22Rv1 (cell line): ENCODE measurements around the gene SMOC2.

ENCODE experiments used
- H3K27ac ChIP-seq: fragments of 450-650 bp; 2 replicates; pipeline ENCODE4 v1.5.1; 2017
- ZFX ChIP-seq: fragments of 450-650 bp; IDR thresholded peaks from 2 replicates; pipeline ENCODE4 v1.6.1; 2017; ENCODE audit warnings: antibody characterized with exemption, borderline replicate concordance
- TF ChIP-seq, protein P1 (sequence below): fragments of 450-650 bp; IDR thresholded peaks from 2 replicates; pipeline ENCODE4 v1.5.1; 2017; ENCODE audit warnings: mild to moderate bottlenecking

Gene SMOC2

DNA sequence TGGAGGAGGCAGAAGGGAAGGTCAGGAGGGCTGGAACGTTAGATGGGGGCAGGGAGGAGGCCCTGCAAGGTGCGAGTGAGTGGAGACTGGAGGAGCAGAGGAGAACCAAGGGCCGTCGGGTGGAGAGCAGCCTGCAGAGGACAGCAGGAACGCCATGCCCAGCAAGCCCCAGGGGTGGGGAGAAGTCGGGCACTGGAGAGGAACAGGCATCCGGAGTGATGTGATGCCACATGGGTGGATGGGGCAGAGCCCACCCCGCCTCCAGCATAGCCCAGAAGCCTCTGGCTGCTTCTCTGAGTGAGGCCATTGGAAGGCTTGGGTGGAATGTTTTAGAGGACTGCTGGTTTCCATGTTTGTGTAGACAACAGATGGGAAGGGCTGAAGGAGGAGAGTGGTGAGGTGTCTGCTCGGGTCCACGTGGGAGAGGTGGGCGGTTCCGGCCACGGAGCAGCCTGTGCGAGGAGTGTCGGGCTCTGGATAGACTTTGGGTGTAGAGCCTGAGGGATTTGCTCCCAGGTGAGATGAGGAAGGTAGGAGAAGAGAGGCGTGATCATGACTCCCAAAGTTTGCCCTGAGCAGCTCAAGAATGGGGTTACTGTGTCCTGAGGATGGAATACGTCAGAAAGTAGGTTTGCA, 221.4 kb downstream of the SMOC2 start:
- TF ChIP-seq ZFX = no peak
- TF ChIP-seq, protein P1, sequence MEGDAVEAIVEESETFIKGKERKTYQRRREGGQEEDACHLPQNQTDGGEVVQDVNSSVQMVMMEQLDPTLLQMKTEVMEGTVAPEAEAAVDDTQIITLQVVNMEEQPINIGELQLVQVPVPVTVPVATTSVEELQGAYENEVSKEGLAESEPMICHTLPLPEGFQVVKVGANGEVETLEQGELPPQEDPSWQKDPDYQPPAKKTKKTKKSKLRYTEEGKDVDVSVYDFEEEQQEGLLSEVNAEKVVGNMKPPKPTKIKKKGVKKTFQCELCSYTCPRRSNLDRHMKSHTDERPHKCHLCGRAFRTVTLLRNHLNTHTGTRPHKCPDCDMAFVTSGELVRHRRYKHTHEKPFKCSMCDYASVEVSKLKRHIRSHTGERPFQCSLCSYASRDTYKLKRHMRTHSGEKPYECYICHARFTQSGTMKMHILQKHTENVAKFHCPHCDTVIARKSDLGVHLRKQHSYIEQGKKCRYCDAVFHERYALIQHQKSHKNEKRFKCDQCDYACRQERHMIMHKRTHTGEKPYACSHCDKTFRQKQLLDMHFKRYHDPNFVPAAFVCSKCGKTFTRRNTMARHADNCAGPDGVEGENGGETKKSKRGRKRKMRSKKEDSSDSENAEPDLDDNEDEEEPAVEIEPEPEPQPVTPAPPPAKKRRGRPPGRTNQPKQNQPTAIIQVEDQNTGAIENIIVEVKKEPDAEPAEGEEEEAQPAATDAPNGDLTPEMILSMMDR = no peak
- H3K27ac ChIP-seq = no peak overlapping the region

GRCh38 chr6:168663041-168663440, 222.1 kb downstream of the SMOC2 start:
- TF ChIP-seq ZFX = no peak

DNA sequence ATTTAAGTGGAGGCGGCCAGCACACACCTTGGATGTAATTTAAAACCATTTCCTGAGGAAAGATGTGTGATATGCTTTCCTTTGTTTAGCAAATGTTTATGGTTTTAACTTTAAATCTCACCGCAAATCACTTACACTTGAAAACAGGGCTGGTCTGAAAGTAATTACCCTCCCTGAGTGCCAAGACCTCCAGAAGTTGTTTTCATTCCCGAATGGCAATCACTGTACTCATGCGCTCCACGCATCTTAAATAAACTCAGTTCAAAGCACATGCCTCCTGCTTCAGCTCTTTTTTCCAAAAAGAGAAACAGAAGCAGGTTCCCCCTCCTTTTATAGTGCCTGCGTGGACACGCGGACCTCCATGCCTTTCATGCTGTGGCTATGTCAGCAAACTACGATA, 224.0 kb downstream of the SMOC2 start:
- no peak for TF ChIP-seq ZFX
- TF ChIP-seq, protein P1 = no peak
- no peak overlapping the region for H3K27ac ChIP-seq

More at GRCh38 chr6:168663041-168663440, 222.1 kb downstream of the SMOC2 start:
- H3K27ac ChIP-seq = no peak overlapping the region

DNA sequence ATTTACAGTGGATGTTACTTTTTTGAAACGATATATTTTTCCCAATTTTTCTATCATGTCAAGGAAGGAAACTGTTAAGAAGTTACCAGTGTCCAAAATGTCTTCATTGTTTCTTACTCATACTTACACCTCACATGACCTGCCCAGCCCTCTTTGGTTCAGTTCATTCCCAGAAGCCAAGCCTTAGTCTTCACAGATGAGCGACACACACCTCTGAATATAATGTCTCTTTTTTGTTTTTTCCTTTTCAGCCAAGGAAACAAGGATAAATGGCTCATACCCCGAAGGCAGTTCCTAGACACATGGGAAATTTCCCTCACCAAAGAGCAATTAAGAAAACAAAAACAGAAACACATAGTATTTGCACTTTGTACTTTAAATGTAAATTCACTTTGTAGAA, 225.2 kb downstream of the SMOC2 start:
- H3K27ac ChIP-seq = no peak overlapping the region
- no peak for TF ChIP-seq ZFX
- TF ChIP-seq, protein P1 = no peak

DNA sequence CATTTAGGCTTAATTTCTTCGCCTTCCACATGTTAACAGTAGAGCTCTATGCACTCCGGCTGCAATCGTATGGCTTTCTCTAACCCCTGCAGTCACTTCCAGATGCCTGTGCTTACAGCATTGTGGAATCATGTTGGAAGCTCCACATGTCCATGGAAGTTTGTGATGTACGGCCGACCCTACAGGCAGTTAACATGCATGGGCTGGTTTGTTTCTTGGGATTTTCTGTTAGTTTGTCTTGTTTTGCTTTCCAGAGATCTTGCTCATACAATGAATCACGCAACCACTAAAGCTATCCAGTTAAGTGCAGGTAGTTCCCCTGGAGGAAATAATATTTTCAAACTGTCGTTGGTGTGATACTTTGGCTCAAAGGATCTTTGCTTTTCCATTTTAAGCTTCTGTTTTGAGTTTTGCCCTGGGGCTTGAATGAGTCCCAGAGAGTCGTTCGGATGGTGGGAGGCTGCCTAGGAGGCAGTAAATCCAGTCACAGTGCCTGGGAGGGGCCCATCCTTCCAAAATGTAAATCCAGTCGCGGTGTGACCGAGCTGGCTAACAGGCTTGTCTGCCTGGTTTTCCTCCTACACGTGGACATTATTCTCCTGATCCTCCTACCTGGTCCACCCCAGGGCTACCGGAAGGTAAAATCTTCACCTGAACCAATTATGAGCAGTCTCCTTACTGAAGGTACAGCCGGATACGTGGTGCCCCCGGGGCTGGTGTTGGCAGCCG, 225.9 kb downstream of the SMOC2 start:
- no peak for TF ChIP-seq ZFX
- TF ChIP-seq, protein P1 = no peak
- no peak overlapping the region for H3K27ac ChIP-seq

GRCh38 chr6:168667428-168667805, 226.4 kb downstream of the SMOC2 start:
- H3K27ac ChIP-seq = no peak overlapping the region
- no peak for TF ChIP-seq ZFX
- TF ChIP-seq, protein P1 = no peak

- H3K27ac ChIP-seq = no peak overlapping the region
- TF ChIP-seq ZFX = no peak
- TF ChIP-seq, protein P1 = no peak
Observed at GRCh38 chr6:168670401-168670985, 229.5 kb downstream of the SMOC2 start.
